ENCODE data around the gene SNAPIN. TPM values are rescaled to one million over a fixed set of nuclear protein-coding genes. Genes with fewer than 3 reads are reported as not detected.

SNAPIN gene
- total RNA-seq, 4 donors from 2014 or later, result 39.9 to 61.2 (median 51.1) TPM

- Histone ChIP-seq H3K9me3 (no peaks in the 10 kb centered on the region), H3K4me1 (peaks cover 27 to 56% (median 31%) of the 10 kb centered on the region in 3 donors), H3K4me3 (no peak overlapping the region), H3K27ac (no peak overlapping the region), H3K27me3 (no peaks in the 10 kb centered on the region), H3K36me3 (peaks cover 0 to 12% (median 0%) of the 10 kb centered on the region in 3 donors)
- intact Hi-C loops (cut with DNase I), result no loop called here
- TF ChIP-seq CTCF (IDR thresholded peaks at IDR 0.05), result no peak
- TF ChIP-seq POLR2A (IDR thresholded peaks at IDR 0.05), result no peak
- 87 to 90% methylated on average over 4 to 5 of the region's 5 CpGs for WGBS, 2 donors
- DNase-seq, result no peak
These were observed 29.2 kb upstream of the SNAPIN start for GRCh38 chr1:153629343-153629665.

- intact Hi-C loops (cut with DNase I), result no loop called here
- no peak overlapping the region for H3K4me3 ChIP-seq
- peaks cover 0 to 7% (median 0%) of the 10 kb centered on the region in 3 donors for H3K36me3 ChIP-seq
- DNase-seq, result no peak
- 80 to 83% methylated on average over 1 of the region's 1 CpG for WGBS, 2 donors
- H3K27ac ChIP-seq, result peak overlapping the region in 1 of 4 donors; percentile 48
- TF ChIP-seq CTCF (IDR thresholded peaks at IDR 0.05) (no peak), POLR2A (IDR thresholded peaks at IDR 0.05) (no peak)
- H3K9me3 ChIP-seq, result no peaks in the 10 kb centered on the region
- H3K27me3 ChIP-seq, result no peaks in the 10 kb centered on the region
- H3K4me1 ChIP-seq, result peaks cover 28 to 56% (median 31%) of the 10 kb centered on the region in 3 donors
These were observed 28.5 kb upstream of the SNAPIN start for GRCh38 chr1:153629971-153630370.

GRCh38 chr1:153630384-153630783, 28.1 kb upstream of the SNAPIN start:
- WGBS, 2 donors, result 82 to 89% methylated on average over 1 to 6 of the region's 7 CpGs
- intact Hi-C loops (cut with DNase I), result no loop called here
- Histone ChIP-seq H3K9me3 (no peaks in the 10 kb centered on the region), H3K27ac (peak overlapping the region in 2 of 4 donors; percentile 23 to 48), H3K4me3 (no peak overlapping the region), H3K27me3 (no peaks in the 10 kb centered on the region), H3K36me3 (peaks cover 0 to 2% (median 0%) of the 10 kb centered on the region in 3 donors), H3K4me1 (peaks cover 32 to 56% (median 34%) of the 10 kb centered on the region in 3 donors)
- DNase-seq, result no peak
- TF ChIP-seq POLR2A (IDR thresholded peaks at IDR 0.05), result no peak
- no peak for TF ChIP-seq CTCF (IDR thresholded peaks at IDR 0.05)

GRCh38 chr1:153631047-153632022, 27.2 kb upstream of the SNAPIN start:
- peaks cover 0 to 9% (median 0%) of the 10 kb centered on the region in 3 donors for H3K36me3 ChIP-seq
- H3K4me1 ChIP-seq, result peaks cover 35 to 56% (median 36%) of the 10 kb centered on the region in 3 donors
- intact Hi-C loops (cut with DNase I), result no loop called here
- H3K4me3 ChIP-seq, result no peak overlapping the region
- H3K27me3 ChIP-seq, result no peaks in the 10 kb centered on the region
- TF ChIP-seq POLR2A (IDR thresholded peaks at IDR 0.05) (no peak), CTCF (IDR thresholded peaks at IDR 0.05) (no peak)
- no peak for DNase-seq
- H3K27ac ChIP-seq, result peak overlapping the region in 2 of 4 donors; percentile 1 to 23
- no peaks in the 10 kb centered on the region for H3K9me3 ChIP-seq
- 65 to 70% methylated on average over 8 to 10 of the region's 10 CpGs for WGBS, 2 donors

- no peaks in the 10 kb centered on the region for H3K27me3 ChIP-seq
- TF ChIP-seq POLR2A (IDR thresholded peaks at IDR 0.05) (no peak), CTCF (IDR thresholded peaks at IDR 0.05) (no peak)
- H3K36me3 ChIP-seq, result peaks cover 0 to 28% (median 13%) of the 10 kb centered on the region in 3 donors
- H3K9me3 ChIP-seq, result no peaks in the 10 kb centered on the region
- intact Hi-C loops (cut with DNase I), result no loop called here
- H3K4me3 ChIP-seq, result peak overlapping the region; percentile 81 to 90 (median 84)
- H3K27ac ChIP-seq, result peak overlapping the region; percentile 99 to 100 (median 100)
- peaks cover 22 to 56% (median 33%) of the 10 kb centered on the region in 3 donors for H3K4me1 ChIP-seq
- DNase-seq, result no peak
- WGBS, 2 donors, result 35 to 39% methylated on average over 14 to 17 of the region's 18 CpGs
These were observed 25.2 kb upstream of the SNAPIN start for GRCh38 chr1:153633161-153633753.

All from esophagus squamous epithelium (tissue), 5 donors.